ENCODE data around the gene UNC5CL. TPM values are rescaled to one million over a fixed set of nuclear protein-coding genes. Genes with fewer than 3 reads are reported as not detected.

The UNC5CL gene
- total and polyA plus RNA-seq, 2 donors from 2014 or later: 41.3 to 53.7 TPM

DNA sequence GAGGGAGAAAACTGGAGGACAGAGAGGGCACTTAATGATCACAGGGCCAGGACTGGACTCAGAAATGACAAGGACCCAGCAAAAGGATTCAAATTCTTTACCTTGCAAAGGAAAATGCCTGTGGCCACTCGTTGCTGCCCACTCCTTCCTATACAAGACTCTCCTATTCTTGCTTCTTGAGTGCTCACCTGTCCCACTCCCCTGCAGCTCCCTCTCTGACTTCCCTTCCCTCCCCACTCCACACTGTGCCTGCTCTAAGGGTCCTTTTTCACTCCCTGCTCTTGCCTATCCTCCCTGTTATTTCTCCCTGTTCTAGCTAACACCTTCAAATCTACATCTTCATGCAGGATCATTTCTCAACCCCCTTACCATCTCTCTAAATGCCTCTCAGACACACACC is 56.1 kb downstream of the UNC5CL start:
- intact Hi-C loops (cut with DNase I): no loop called here
- no peak overlapping the region for H3K4me3 ChIP-seq (ENCODE audit: low read length in 3 of 3)
- H3K9ac ChIP-seq (ENCODE audit: low read length in 3 of 3): no peak overlapping the region
- H3K27ac ChIP-seq (ENCODE audit: low read depth in 2 of 2, low read length in 2 of 2): no peak overlapping the region
- no peaks in the 10 kb centered on the region for H3K9me3 ChIP-seq (ENCODE audit: control insufficient read depth in 2 of 3, insufficient read depth in 1 of 3, low read length in 3 of 3)
- H3K4me1 ChIP-seq (ENCODE audit: control insufficient read depth in 2 of 3, insufficient read depth in 2 of 3, low read depth in 1 of 3, low read length in 3 of 3): no peaks in the 10 kb centered on the region
- TF ChIP-seq, protein P1, sequence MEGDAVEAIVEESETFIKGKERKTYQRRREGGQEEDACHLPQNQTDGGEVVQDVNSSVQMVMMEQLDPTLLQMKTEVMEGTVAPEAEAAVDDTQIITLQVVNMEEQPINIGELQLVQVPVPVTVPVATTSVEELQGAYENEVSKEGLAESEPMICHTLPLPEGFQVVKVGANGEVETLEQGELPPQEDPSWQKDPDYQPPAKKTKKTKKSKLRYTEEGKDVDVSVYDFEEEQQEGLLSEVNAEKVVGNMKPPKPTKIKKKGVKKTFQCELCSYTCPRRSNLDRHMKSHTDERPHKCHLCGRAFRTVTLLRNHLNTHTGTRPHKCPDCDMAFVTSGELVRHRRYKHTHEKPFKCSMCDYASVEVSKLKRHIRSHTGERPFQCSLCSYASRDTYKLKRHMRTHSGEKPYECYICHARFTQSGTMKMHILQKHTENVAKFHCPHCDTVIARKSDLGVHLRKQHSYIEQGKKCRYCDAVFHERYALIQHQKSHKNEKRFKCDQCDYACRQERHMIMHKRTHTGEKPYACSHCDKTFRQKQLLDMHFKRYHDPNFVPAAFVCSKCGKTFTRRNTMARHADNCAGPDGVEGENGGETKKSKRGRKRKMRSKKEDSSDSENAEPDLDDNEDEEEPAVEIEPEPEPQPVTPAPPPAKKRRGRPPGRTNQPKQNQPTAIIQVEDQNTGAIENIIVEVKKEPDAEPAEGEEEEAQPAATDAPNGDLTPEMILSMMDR (IDR thresholded peaks at IDR 0.05; ENCODE audit: borderline replicate concordance, extremely low read depth, insufficient read depth): no peak
- H3K27me3 ChIP-seq (ENCODE audit: control insufficient read depth, insufficient read depth, low read length): no peaks in the 10 kb centered on the region
- DNase-seq: no peak
- no peaks in the 10 kb centered on the region for H3K36me3 ChIP-seq (ENCODE audit: control insufficient read depth in 2 of 3, insufficient read depth in 3 of 3, low read length in 3 of 3)
- no peak for FAIRE-seq

GRCh38 chr6:40978687-40979289 is 60.2 kb downstream of the UNC5CL start:
- intact Hi-C loops (cut with DNase I): no loop called here
- no peaks in the 10 kb centered on the region for H3K9me3 ChIP-seq (ENCODE audit: control insufficient read depth in 2 of 3, insufficient read depth in 1 of 3, low read length in 3 of 3)
- H3K27me3 ChIP-seq (ENCODE audit: control insufficient read depth, insufficient read depth, low read length): no peaks in the 10 kb centered on the region
- H3K9ac ChIP-seq (ENCODE audit: low read length in 3 of 3): no peak overlapping the region
- TF ChIP-seq, protein P1 (IDR thresholded peaks at IDR 0.05; ENCODE audit: borderline replicate concordance, extremely low read depth, insufficient read depth): no peak
- H3K27ac ChIP-seq (ENCODE audit: low read depth in 2 of 2, low read length in 2 of 2): no peak overlapping the region
- H3K4me3 ChIP-seq (ENCODE audit: low read length in 3 of 3): no peak overlapping the region
- no peaks in the 10 kb centered on the region for H3K4me1 ChIP-seq (ENCODE audit: control insufficient read depth in 2 of 3, insufficient read depth in 2 of 3, low read depth in 1 of 3, low read length in 3 of 3)
- DNase-seq: no peak
- H3K36me3 ChIP-seq (ENCODE audit: control insufficient read depth in 2 of 3, insufficient read depth in 3 of 3, low read length in 3 of 3): no peaks in the 10 kb centered on the region
- FAIRE-seq: no peak

GRCh38 chr6:40977695-40978094 is 61.3 kb downstream of the UNC5CL start:
- H3K36me3 ChIP-seq (ENCODE audit: control insufficient read depth in 2 of 3, insufficient read depth in 3 of 3, low read length in 3 of 3): no peaks in the 10 kb centered on the region
- DNase-seq: no peak
- intact Hi-C loops (cut with DNase I): no loop called here

More at GRCh38 chr6:40977695-40978094, 61.3 kb downstream of the UNC5CL start:
- Histone ChIP-seq H3K4me1 (ENCODE audit: control insufficient read depth in 2 of 3, insufficient read depth in 2 of 3, low read depth in 1 of 3, low read length in 3 of 3) (no peaks in the 10 kb centered on the region), H3K27ac (ENCODE audit: low read depth in 2 of 2, low read length in 2 of 2) (no peak overlapping the region), H3K4me3 (ENCODE audit: low read length in 3 of 3) (no peak overlapping the region), H3K9ac (ENCODE audit: low read length in 3 of 3) (no peak overlapping the region), H3K9me3 (ENCODE audit: control insufficient read depth in 2 of 3, insufficient read depth in 1 of 3, low read length in 3 of 3) (no peaks in the 10 kb centered on the region), H3K27me3 (ENCODE audit: control insufficient read depth, insufficient read depth, low read length) (no peaks in the 10 kb centered on the region)
- FAIRE-seq: no peak
- TF ChIP-seq, protein P1 (IDR thresholded peaks at IDR 0.05; ENCODE audit: borderline replicate concordance, extremely low read depth, insufficient read depth): no peak

All from kidney (tissue), 14 donors.